Stomach (tissue), 9 donors: ENCODE measurements around the gene PPT2. TPM values are rescaled to one million over a fixed set of nuclear protein-coding genes. Genes with fewer than 3 reads are reported as not detected.

Experiments
- DNase-seq, 2 donors: peaks; one replicate each; pipeline versions ENCODE4 v3.0.0 to v3.0.0-alpha.2; 2013 to 2019
- H3K27ac ChIP-seq, 5 donors: fragments of 200-600 bp in 4 of 5; sonication (generic) in 4 of 5; one replicate each; pipeline ENCODE4 v1.5.1; 2013 to 2019; ENCODE audit warnings: mild to moderate bottlenecking in 1 of 5, moderate library complexity in 1 of 5
- H3K27me3 ChIP-seq, 3 donors: fragments of 200-600 bp; sonication (generic); one replicate each; pipeline ENCODE4 v1.5.1; 2017 to 2019; ENCODE audit warnings: mixed run types in 1 of 3
- H3K36me3 ChIP-seq, 4 donors: fragments of 200-600 bp; sonication (generic); 1 replicate in 3 of 4; 2 replicates in 1 of 4; pipeline ENCODE4 v1.5.1; 2016 to 2019
- H3K4me1 ChIP-seq, 4 donors: fragments of 200-600 bp; sonication (generic); one replicate each; pipeline ENCODE4 v1.5.1; 2016 to 2019
- H3K4me3 ChIP-seq, 4 donors: fragments of 200-600 bp; sonication (generic) in 3 of 4; one replicate each; pipeline ENCODE4 v1.5.1; 2016 to 2019; ENCODE audit warnings: mild to moderate bottlenecking in 1 of 4
- H3K9me3 ChIP-seq, 4 donors: fragments of 200-600 bp; sonication (generic); one replicate each; pipeline ENCODE4 v1.5.1; 2016 to 2019
- EP300 ChIP-seq: sonication (generic); formaldehyde crosslinking; IDR thresholded peaks from one replicate; pipeline ENCODE4 v1.6.1; 2017; ENCODE audit warnings: antibody characterized with exemption
- POLR2A ChIP-seq, 4 donors: fragments of 450-650 bp; IDR thresholded peaks; one replicate each; pipeline ENCODE4 v1.6.1; 2016; ENCODE audit warnings: antibody characterized with exemption in 4 of 4, control low read depth in 2 of 4, mild to moderate bottlenecking in 1 of 4, moderate library complexity in 1 of 4
- POLR2AphosphoS5 ChIP-seq, 3 donors: sonication (generic); formaldehyde crosslinking; IDR thresholded peaks; one replicate each; pipeline ENCODE4 v1.6.1; 2016; ENCODE audit warnings: antibody characterized with exemption in 3 of 3
- WGBS, 5 donors: extraction: QIAGEN DNeasy Blood & Tissue Kit in 3 of 5; methylation state at CpG; one replicate each; pipeline versions ENCODE4 v1.1.5 to v1.1.7; 2013 to 2018; 5-methylcytosine and 5-hydroxymethylcytosine counted together
- intact Hi-C: fragments of 100-400 bp; cut with DNase I; formaldehyde crosslinking; loops from one replicate; pipeline ENCODE4 v1.15.1; 2023; ENCODE audit warnings: low total_unique reads
- polyA plus RNA-seq, 3 donors: library from polyadenylated mRNA; stranded (reverse); fragments of 200-250 nt; gene quantifications; one replicate each; pipeline ENCODE4 v1.2.3, GENCODE V29; 2013
- total RNA-seq, 5 donors: library from RNA; depleted of rRNA; stranded (reverse); fragments of >200 nt; gene quantifications; one replicate each; pipeline versions ENCODE4 v1.1.0 to v1.2.3, GENCODE V29; 2014 to 2016
- TF ChIP-seq, protein P1 (sequence below), 7 experiments: fragments of 450-650 bp in 4 of 7; fragments of 200-600 bp in 3 of 7; sonication (generic) in 3 of 7; IDR thresholded peaks; one replicate each; pipeline ENCODE4 v1.5.1; 2016 to 2019; ENCODE audit warnings: antibody characterized with exemption in 7 of 7, control low read depth in 2 of 7, mild to moderate bottlenecking in 1 of 7
- donor health status: healthy with polysubstance abuse.
- donor health status: Bipolar disorder and iron deficiency.
- donor health status: healthy.

PPT2 gene
- total and polyA plus RNA-seq, 8 donors: 5.8 to 73.0 (median 10.7) TPM

DNA sequence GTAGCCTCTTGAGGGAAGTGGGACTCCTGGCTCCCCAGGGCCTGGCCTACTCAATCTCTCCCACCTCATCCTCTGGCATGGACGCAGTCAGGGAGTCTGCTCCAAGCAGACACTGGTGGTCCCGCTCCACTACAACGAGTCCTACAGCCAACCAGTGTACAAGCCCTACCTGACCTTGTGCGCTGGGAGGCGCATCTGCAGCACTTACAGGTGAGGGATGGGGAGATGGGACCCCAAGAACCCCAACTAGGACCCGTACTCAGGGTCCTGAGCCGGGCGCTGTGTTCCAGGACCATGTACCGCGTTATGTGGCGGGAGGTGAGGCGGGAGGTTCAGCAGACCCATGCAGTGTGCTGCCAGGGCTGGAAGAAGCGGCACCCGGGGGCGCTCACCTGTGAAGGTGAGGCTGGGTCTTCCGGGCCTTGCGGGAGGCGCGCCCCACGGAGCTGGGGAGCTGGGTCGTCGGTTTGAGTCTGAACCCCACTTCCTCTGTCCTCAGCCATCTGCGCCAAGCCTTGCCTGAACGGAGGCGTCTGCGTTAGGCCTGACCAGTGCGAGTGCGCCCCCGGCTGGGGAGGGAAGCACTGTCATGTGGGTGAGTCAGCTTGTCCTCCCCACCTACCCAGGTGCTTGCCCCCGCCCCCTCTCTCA, 12.6 kb downstream of the PPT2 start:
- no peak for DNase-seq
- Histone ChIP-seq H3K9me3 (no peaks in the 10 kb centered on the region), H3K27me3 (no peaks in the 10 kb centered on the region), H3K36me3 (peaks cover 42 to 91% (median 88%) of the 10 kb centered on the region in 4 donors), H3K4me1 (peaks cover 24 to 49% (median 36%) of the 10 kb centered on the region in 4 donors), H3K4me3 (no peak overlapping the region), H3K27ac (peak overlapping the region in 4 of 5 donors; percentile 63 to 75 (median 72))
- WGBS, 5 donors: 76 to 91% (median 84%) methylated on average over 23 to 30 of the region's 30 CpGs
- no peak for TF ChIP-seq EP300
- no peak for TF ChIP-seq POLR2A (IDR thresholded peaks at IDR 0.05)
- TF ChIP-seq POLR2AphosphoS5 (IDR thresholded peaks at IDR 0.05): no peak
- TF ChIP-seq, protein P1, sequence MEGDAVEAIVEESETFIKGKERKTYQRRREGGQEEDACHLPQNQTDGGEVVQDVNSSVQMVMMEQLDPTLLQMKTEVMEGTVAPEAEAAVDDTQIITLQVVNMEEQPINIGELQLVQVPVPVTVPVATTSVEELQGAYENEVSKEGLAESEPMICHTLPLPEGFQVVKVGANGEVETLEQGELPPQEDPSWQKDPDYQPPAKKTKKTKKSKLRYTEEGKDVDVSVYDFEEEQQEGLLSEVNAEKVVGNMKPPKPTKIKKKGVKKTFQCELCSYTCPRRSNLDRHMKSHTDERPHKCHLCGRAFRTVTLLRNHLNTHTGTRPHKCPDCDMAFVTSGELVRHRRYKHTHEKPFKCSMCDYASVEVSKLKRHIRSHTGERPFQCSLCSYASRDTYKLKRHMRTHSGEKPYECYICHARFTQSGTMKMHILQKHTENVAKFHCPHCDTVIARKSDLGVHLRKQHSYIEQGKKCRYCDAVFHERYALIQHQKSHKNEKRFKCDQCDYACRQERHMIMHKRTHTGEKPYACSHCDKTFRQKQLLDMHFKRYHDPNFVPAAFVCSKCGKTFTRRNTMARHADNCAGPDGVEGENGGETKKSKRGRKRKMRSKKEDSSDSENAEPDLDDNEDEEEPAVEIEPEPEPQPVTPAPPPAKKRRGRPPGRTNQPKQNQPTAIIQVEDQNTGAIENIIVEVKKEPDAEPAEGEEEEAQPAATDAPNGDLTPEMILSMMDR (IDR thresholded peaks at IDR 0.05): no peak
- intact Hi-C loops: no loop called here

DNA sequence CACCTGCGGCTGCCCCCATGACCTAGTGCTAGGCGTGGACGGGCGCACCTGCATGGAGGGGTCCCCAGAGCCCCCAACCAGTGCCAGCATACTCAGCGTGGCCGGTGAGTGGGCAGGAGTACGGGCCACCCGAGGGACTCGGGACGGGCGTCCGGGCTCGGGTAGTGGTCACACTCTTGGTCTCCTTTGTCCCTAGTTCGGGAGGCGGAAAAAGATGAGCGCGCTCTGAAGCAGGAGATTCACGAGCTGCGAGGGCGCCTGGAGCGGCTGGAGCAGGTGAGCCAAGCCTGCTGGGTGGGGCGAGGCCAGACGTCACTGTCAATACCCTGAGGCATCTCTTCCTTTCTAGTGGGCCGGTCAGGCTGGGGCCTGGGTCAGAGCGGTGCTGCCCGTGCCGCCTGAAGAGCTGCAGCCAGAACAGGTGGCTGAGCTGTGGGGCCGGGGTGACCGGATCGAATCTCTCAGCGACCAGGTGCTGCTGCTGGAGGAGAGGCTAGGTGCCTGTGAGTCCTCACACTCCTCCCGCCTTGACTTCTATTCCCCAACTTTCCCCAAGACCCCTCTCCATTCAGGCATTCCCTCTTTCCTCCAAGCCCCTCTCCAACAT, 13.3 kb downstream of the PPT2 start:
- TF ChIP-seq, protein P1 (IDR thresholded peaks at IDR 0.05): no peak
- TF ChIP-seq EP300: no peak
- no peak for TF ChIP-seq POLR2AphosphoS5 (IDR thresholded peaks at IDR 0.05)
- TF ChIP-seq POLR2A (IDR thresholded peaks at IDR 0.05): no peak
- H3K9me3 ChIP-seq: no peaks in the 10 kb centered on the region
- intact Hi-C loops: no loop called here
- H3K4me1 ChIP-seq: peaks cover 24 to 49% (median 36%) of the 10 kb centered on the region in 4 donors
- H3K27ac ChIP-seq: peak overlapping the region; percentile 28 to 75 (median 69)
- peaks cover 42 to 84% (median 81%) of the 10 kb centered on the region in 4 donors for H3K36me3 ChIP-seq
- 53 to 79% (median 64%) methylated on average over 24 to 32 of the region's 32 CpGs for WGBS, 5 donors
- H3K4me3 ChIP-seq: no peak overlapping the region
- H3K27me3 ChIP-seq: no peaks in the 10 kb centered on the region
- DNase-seq: no peak

DNA sequence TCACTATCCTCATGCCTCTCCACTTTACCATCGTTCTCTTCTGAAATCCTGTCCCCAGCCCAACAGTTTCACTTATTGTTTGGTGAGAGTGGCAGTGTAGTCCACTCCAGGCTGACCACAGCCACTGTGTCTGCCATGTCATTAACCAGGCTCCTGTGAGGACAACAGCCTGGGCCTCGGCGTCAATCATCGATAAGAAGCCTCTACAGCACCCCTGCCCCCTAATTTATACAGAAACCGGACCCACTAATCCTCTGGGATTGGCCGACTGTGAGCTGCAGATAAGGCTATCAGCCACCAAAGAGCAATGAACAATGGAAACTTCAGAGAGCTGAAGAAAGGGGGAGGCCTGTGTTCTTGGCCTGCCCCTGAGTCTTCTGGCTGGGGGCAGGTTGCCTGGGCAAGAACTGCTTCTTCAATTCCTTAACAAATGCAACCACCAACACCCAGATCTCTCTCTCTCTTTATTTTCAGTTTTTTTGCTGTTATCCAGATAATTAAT, 13.9 kb downstream of the PPT2 start:
- no peak overlapping the region for H3K4me3 ChIP-seq
- H3K9me3 ChIP-seq: no peaks in the 10 kb centered on the region
- peak in 1 of 2 donors; percentile 65 for DNase-seq
- peaks cover 29 to 54% (median 37%) of the 10 kb centered on the region in 4 donors for H3K4me1 ChIP-seq
- TF ChIP-seq POLR2AphosphoS5 (IDR thresholded peaks at IDR 0.05): no peak
- no peak for TF ChIP-seq EP300
- TF ChIP-seq, protein P1 (IDR thresholded peaks at IDR 0.05): no peak
- TF ChIP-seq POLR2A (IDR thresholded peaks at IDR 0.05): no peak
- H3K27me3 ChIP-seq: no peaks in the 10 kb centered on the region
- intact Hi-C loops: no loop called here
- 27 to 41% (median 36%) methylated on average over 6 of the region's 6 CpGs for WGBS, 5 donors
- peaks cover 42 to 78% (median 76%) of the 10 kb centered on the region in 4 donors for H3K36me3 ChIP-seq
- H3K27ac ChIP-seq: peak overlapping the region; percentile 28 to 75 (median 69)

DNA sequence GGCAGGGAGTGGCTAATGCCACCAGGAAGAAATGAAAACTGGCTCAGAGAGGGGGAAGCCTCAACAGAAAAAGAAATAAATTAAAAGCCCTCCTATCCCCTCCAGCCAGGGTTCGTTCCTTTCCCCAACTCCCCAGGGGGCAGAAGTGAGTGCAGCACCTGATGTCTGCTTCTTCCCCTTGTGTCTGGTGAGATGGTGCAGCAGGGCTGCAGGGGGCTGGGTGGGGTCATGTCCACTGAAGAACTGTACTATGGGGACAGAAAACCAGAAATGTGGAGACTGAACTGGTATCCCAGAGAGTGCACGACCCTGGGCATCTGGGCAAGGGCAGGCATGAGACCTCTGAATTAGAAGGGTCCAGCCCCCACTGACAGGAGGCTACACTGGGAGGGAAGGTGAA, 14.4 kb downstream of the PPT2 start:
- Histone ChIP-seq H3K9me3 (no peaks in the 10 kb centered on the region), H3K36me3 (peaks cover 42 to 73% (median 71%) of the 10 kb centered on the region in 4 donors), H3K27me3 (no peaks in the 10 kb centered on the region), H3K4me1 (peaks cover 34 to 54% (median 40%) of the 10 kb centered on the region in 4 donors), H3K4me3 (no peak overlapping the region), H3K27ac (peak overlapping the region; percentile 39 to 75 (median 69))
- 37 to 63% (median 55%) methylated on average over 2 of the region's 2 CpGs for WGBS, 5 donors
- no peak for DNase-seq
- intact Hi-C loops: no loop called here
- TF ChIP-seq POLR2AphosphoS5 (IDR thresholded peaks at IDR 0.05): no peak
- TF ChIP-seq, protein P1 (IDR thresholded peaks at IDR 0.05): no peak
- TF ChIP-seq POLR2A (IDR thresholded peaks at IDR 0.05): no peak
